ENCODE results near the gene DNAAF5.
"Not testable (repeated sequence)": the region's sequence is repeated elsewhere in the genome, so short reads cannot be mapped to it uniquely, and the experiment has no call there.

DNAAF5 gene

DNA sequence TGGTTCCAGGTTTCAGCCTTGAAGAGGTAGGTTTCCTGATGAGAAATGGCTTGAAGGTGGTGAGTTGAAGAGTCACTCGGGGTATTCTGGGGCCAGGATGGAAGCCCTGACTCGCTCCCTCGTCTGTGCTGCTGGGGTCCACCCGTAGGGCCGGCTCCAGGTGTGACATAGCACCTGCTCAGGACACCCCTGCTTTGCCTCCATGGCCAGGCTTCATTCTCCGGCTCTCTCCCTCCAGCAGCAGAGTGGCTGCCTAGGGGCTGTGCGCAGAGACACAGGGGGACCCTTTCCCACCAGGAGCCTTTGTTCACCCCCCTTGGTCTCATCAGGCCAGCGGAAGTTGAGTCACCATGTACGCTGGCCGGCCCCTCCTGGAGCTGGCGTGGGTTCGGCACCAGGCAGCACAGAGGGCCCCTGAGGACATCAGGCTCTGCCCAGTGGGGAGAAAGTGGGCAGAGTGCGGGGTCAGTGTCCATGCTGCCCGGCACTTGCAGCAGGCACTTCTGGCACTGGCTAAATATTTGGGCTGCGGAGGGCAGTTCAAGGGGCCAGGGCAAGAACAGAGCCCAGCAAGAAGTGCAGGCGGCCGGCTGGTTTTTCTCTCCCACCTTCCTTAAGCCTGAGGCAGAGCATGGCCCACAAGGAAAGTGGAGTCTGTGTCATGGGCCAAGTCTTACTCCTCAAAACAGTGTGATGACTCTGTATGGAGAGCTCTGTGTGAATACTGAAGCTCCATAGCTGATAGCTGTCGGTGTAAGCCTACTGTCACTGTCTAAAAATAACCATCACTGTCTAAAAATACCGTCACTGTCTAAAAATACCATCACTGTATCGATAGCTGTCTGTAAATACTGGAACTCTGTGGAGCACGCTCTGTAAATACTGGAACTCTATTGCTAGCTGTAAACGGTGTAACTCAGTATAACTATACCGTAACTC, 4.3 kb downstream of the DNAAF5 start:
- no peak for DNase-seq

DNA sequence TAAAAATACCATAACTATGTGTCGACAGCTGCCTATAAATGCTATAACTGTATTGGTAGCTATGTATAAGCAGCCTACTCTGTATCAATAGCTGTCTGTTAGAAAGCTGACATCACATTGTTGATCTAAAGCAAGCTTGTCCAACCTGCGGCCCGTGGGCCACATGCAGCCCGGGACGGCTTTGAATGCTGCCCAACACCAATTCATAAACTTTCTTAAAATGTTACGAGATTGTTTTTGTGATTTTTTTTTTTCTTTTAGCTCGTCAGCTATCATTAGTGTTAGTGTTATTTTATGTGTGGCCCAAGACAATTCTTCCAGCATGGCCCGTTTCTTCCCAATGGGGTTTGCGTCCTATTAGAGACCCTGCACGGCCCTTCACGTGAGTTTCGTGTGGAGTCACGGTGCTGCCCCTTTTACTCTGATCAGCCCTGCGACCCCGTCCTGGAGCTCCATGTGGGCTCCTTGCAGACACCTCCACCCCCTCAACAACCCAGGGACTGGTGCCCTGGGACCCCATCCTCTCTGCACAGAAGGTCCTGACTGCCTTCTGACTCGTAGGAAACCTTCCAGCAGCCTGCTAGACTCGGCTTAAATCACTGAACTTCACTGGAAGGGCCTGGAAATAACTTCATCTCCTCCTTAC, 5.1 kb downstream of the DNAAF5 start:
- DNase-seq, result no peak

DNA sequence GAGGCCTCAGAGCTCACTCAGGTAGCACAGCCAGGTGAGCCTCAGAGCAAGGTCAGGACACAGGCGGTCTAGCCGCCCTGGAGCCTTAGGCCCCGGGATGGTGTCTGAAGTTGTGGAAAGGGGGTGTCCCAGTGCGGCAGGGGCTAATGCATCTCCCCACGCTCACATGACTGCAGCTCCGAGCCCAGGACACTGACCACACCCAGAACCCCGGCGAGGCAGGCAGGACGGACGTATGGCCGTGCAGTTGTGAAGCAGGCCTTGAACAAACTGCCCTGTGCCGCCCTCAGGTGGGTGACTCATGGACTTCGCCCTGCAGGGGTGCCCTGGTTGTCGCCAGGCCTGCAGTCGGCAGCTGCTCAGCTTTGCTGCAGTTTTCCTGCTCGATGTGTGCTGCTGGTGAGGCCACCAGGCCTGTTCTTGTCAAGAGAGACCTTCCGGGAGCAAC, 5.6 kb downstream of the DNAAF5 start:
- no peak for DNase-seq

GRCh38 chr7:732556-732955, 6.1 kb downstream of the DNAAF5 start:
- no peak for DNase-seq

- DNase-seq, result no peak
Measured at GRCh38 chr7:734214-734613, 7.7 kb downstream of the DNAAF5 start.

DNA sequence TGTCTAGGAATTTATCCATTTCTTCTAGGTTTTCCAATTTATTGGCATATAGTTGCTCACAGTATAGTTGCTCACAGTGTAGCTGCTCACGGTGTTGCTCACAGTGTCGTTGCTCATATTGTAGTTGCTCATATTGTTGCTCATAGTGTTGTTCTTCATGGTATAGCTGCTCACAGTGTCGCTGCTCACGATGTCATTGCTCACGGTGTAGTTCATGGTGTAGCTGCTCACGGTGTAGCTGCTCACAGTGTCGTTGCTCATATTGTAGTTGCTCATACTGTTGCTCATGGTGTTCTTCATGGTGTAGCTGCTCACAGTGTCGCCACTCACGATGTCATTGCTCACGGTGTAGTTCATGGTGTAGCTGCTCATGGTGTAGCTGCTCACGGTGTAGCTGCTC, 8.3 kb downstream of the DNAAF5 start:
- DNase-seq, result no peak

DNA sequence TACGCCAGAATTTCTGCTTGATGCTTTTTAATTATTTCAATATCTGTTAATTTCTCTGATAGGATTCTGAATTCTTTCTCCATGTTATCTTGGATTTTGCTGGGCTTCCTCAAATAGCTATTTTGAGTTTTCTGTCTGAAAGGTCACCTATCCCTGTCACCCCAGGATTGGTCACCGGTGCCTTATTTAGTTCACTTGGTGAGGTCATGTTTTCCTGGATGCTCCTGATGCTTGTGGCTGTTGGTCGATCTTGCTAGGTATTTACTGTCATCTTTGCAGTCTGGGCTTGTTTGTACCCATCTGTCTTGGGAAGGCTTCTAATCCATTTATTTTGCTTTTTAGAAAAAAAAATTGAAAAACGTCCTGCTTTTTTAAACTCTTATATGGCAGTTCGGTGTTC, 11.7 kb downstream of the DNAAF5 start:
- DNase-seq, result no peak

DNA sequence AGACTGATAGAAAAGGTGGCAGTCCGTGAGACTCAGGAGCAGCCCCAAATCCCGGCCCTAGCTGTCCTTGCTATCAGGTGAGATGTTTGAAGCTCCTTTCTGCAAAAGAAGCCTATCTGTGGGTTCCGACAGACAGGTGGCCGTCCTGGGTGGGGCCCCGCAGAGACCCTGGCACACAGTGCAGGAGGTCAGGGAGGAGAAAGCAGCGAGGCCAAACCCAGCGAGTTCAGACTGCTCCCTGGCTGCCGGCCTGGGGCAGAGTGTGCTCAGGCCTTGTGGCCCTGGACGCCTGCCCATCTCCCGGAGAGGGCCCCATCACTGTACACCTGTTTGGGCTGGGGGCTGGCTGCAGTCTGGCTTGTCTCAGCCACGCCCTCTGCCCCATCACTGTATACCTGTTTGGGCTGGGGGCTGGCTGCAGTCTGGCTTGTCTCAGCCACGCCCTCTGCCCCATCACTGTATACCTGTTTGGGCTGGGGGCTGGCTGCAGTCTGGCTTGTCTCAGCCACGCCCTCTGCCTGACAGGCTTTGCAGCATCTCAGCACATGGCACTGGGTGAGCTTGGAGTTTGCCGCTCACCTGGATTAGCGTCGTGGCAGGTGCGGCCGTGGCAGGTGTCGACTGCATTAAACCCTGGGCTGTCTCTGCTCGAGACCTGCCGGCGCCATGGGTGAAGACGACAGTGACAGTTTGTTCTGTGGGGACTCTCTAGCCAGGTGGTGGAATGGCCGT, 12.4 kb downstream of the DNAAF5 start:
- DNase-seq, result no peak

DNA sequence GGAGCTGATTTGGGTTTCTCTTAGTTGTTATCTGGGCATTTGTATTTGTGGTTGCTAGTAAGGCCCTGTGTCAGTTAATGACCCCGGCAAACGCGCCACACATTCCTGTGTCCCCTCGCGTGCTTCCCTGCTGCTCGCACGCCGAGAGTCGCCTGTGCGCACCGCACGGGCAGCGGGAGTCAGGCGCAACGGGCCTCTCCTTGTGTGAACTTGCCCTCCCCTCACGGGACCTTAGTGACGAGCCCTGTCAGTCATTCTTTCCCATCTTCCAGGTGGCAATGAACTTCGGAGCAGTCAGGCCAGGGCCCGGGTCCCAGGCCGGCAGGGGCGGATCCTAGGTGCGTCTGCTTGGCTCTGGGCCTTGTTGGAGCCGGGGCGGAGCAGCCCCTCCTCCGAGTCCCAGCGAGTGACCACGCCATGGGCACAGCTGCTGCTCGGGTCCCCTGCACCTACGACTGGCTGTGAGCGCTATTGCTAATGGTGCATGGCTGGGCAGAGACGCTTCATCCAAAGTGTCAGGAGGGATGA, 13.0 kb downstream of the DNAAF5 start:
- DNase-seq, result no peak

DNA sequence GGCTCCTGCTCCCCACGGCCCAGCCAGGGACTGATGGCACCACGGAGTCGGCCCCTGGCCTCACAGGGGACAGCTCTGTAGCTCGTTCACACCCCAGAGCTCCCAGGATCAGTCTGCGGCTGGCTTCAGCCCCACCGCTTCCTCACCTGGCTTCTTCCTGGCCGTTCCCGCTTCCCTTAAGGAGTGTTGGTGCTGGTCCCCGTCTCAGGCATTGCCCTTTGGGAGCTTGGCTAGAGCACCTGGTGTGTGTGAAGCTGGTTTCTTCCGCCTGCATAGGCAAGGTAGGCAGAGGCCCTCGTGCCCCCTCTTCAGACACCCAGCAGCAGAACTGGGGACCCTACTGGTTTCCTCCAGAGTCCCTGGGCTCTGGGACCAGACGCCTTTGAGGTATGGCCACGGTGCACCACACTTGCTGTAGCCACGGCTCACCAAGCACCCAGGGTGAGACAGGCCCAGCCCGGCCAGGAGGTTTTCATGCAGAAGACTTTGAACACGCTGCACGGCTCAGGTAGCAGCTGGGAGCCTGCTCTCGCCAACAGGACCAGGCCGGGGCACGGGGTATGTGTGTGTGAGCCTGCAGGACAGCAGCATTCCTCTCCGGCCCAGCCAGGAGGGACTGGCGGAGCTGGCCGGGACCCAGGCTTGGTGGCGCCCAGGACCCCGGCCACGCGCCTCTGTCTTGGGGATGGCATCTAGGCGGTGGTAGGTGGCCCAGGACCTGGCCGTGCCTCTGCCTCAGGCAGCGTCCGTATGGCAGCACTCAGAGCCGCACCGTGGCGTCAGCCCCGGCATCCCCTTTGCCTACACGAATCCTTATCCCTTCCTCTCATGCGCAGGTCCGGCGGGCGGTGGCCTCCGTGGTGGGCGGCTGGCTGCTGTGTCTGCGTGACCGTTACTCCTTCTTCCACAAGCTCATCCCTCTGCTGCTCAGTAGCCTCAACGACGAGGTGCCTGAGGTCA, 13.8 kb downstream of the DNAAF5 start:
- DNase-seq, result no peak

- no peak for DNase-seq
Measured at GRCh38 chr7:741191-741671, 14.7 kb downstream of the DNAAF5 start.

DNA sequence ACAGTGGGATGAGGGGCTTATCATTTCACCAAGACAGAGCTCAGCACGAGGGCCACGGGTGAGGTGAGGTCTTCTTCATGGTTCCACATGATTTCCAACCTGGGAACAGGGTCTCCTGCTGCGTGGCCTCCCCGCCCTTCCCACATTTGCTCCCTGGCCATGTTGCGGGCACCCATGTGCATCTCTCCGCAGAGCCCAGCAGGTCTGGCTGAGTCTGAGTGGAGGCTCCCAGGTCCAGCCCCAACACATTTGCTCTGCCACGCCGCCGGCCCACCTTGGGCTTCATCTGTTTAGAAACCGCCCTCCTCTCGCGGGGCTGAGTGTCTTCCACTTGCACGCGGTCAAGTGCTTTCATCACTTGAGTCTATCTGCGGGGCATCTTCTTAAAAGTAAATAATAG, 15.4 kb downstream of the DNAAF5 start:
- no peak for DNase-seq

DNA sequence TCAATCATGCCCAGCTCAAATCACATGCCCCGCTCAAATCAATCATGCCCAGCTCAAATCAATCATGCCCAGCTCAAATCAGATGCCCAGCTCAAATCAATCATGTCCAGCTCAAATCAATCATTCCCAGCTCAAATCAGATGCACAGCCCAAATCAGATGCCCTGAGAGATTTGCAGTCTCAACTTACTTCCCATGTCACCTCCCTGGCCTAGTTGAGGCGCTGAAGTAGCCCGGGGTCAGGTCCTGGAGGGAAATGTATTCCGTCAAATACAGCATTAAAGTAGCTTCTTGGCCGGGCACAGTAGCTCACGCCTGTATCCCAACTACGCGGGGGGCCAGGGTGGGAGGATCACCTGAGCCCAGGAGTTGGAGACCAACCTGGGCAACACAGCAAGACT, 16.3 kb downstream of the DNAAF5 start:
- no peak for DNase-seq

- DNase-seq, result not testable (repeated sequence)
Measured at GRCh38 chr7:743341-744127, 17.0 kb downstream of the DNAAF5 start.

- DNase-seq, result not testable (repeated sequence)
Measured at GRCh38 chr7:744128-744520, 17.6 kb downstream of the DNAAF5 start.

DNA sequence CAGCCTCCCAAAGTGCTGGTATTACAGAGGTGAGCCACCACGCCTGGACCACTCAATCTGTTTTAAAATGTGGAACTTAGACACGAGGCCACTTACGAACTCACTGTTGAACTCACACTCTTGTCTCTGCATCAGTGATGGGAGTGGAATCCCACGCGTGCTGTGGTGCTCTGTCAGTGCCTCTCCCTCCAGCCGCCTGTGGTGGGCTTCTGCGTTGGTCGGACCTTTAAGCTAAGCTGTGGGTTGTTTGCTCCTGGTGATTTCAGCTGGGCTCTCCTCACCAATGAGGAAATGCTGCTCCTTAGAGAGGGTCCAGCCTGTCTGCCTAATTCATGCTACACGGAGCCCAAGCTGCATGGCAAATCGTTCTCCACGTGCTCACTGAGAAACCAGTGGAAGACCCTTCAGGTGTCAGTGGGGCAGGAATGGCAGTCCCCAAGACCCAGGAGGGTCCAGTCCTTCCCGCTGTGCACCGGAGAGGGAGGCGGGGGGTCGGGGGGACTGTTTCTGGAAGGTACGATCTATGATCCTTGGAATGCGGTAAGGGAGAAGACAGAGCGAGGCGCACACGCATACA, 18.4 kb downstream of the DNAAF5 start:
- DNase-seq, result no peak

DNA sequence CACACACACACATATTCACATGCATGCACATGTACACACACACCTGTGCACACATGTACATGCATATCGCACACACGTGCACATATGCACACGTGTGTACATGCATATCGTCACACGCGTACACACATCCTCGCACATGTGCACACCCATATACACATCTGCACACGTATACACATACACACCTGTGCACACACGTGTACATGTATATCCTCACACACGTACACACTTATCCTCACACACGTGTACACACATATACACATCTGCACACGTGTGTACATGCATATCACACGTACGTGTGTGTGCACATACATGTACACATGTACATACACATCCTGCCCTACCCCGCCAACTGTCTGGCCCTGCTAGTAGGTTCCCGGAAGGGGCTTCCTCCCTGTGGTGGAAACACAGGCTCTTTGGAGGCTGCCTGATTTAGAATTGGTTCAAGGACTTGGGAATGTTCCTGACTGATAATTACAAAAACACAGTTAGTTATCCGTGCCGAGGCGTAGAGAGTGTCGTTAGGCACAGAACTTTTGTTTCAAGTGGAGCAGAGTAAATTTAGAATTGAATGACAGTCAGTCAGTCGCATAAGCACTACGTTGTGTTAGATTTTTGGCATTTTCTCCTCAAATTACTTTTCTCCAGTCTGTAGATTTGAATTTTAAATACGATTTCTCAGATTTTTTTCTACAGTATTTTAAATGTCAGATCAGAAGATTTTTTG, 19.1 kb downstream of the DNAAF5 start:
- DNase-seq, result no peak

GRCh38 chr7:746155-747061, 19.9 kb downstream of the DNAAF5 start:
- no peak for DNase-seq

- DNase-seq, result no peak
Measured at GRCh38 chr7:747186-747585, 20.7 kb downstream of the DNAAF5 start.
